Loucy (cell line): Measurements from ENCODE around the gene PLA2G2E.

Source experiments
- CTCF ChIP-seq: fragments of 200-600 bp; sonication (generic); conservative IDR thresholded peaks from 2 replicates; pipeline ENCODE4 v1.5.1; 2014; ENCODE audit warnings: mild to moderate bottlenecking, antibody characterized with exemption, low read length
- EZH2phosphoT487 ChIP-seq: fragments of 200-600 bp; IDR thresholded peaks from 2 replicates; pipeline ENCODE4 v1.6.1; 2018; ENCODE audit warnings: antibody characterized with exemption, mild to moderate bottlenecking, moderate library complexity, borderline replicate concordance

- TF ChIP-seq EZH2phosphoT487: no peak
- no peak for TF ChIP-seq CTCF
Measured at GRCh38 chr1:19877181-19877750, 46.2 kb downstream of the PLA2G2E start.
